Activated T-helper 17 cell treated with anti-CD3 and anti-CD28 coated beads, Interleukin-2, amount 50 U/mL, for 72 hours (primary cell): Measurements from ENCODE around the gene CYTH1. TPM values are rescaled to one million over a fixed set of nuclear protein-coding genes. Genes with fewer than 3 reads are reported as not detected.

Experiments used
- ATAC-seq: fragments of 150-1000 bp; cut with Tn5 transposase; replicated peaks from 2 replicates; pipeline ENCODE4 v1.10.0; 2021; ENCODE audit warnings: mild to moderate bottlenecking, moderate library complexity
- H3K27ac Mint-ChIP-seq: one replicate; pipeline ENCODE4 v1.8.0; 2022; ENCODE audit warnings: mixed read lengths
- H3K27me3 Mint-ChIP-seq: one replicate; pipeline ENCODE4 v1.8.0; 2022; ENCODE audit warnings: mixed read lengths
- H3K36me3 Mint-ChIP-seq: one replicate; pipeline ENCODE4 v1.8.0; 2022; ENCODE audit warnings: low read depth, mild to moderate bottlenecking, mixed read lengths
- H3K4me1 Mint-ChIP-seq: one replicate; pipeline ENCODE4 v1.8.0; 2022; ENCODE audit warnings: mixed read lengths
- H3K4me3 Mint-ChIP-seq: one replicate; pipeline ENCODE4 v1.8.0; 2022; ENCODE audit warnings: mild to moderate bottlenecking, mixed read lengths
- H3K9me3 Mint-ChIP-seq: one replicate; pipeline ENCODE4 v1.8.0; 2022; ENCODE audit warnings: mixed read lengths
- total RNA-seq, 2 donors: library from RNA; stranded (reverse); gene quantifications; one replicate each; pipeline ENCODE4 v1.2.3, GENCODE V29; 2022

Gene CYTH1
- total RNA-seq, 2 donors from 2014 or later: 173 to 195 TPM

- peak overlapping the region; percentile 74 for H3K27ac Mint-ChIP-seq
- no peak for ATAC-seq
- peaks cover 100% of the 10 kb centered on the region for H3K36me3 Mint-ChIP-seq
- H3K9me3 Mint-ChIP-seq: no peaks in the 10 kb centered on the region
- H3K27me3 Mint-ChIP-seq: no peaks in the 10 kb centered on the region
- H3K4me3 Mint-ChIP-seq: no peak overlapping the region
- H3K4me1 Mint-ChIP-seq: peaks cover 14% of the 10 kb centered on the region
These were observed 94.1 kb downstream of the CYTH1 start for GRCh38 chr17:78687944-78688343.

- ATAC-seq: no peak
- Mint-ChIP-seq H3K27ac (peak overlapping the region; percentile 74), H3K27me3 (no peaks in the 10 kb centered on the region)
These were observed 94.9 kb downstream of the CYTH1 start for GRCh38 chr17:78687125-78687524.

GRCh38 chr17:78684026-78684425, 98.0 kb downstream of the CYTH1 start:
- no peak overlapping the region for H3K27ac Mint-ChIP-seq
- no peak overlapping the region for H3K4me3 Mint-ChIP-seq
- H3K36me3 Mint-ChIP-seq: peaks cover 100% of the 10 kb centered on the region
- no peaks in the 10 kb centered on the region for H3K9me3 Mint-ChIP-seq
- peaks cover 6% of the 10 kb centered on the region for H3K4me1 Mint-ChIP-seq
- H3K27me3 Mint-ChIP-seq: no peaks in the 10 kb centered on the region
- no peak for ATAC-seq

More at GRCh38 chr17:78687125-78687524, 94.9 kb downstream of the CYTH1 start:
- Mint-ChIP-seq H3K4me3 (no peak overlapping the region), H3K9me3 (no peaks in the 10 kb centered on the region), H3K36me3 (peaks cover 100% of the 10 kb centered on the region), H3K4me1 (peaks cover 14% of the 10 kb centered on the region)

- Mint-ChIP-seq H3K27me3 (no peaks in the 10 kb centered on the region), H3K4me3 (no peak overlapping the region), H3K9me3 (no peaks in the 10 kb centered on the region), H3K27ac (peak overlapping the region; percentile 71), H3K36me3 (peaks cover 100% of the 10 kb centered on the region), H3K4me1 (peaks cover 5% of the 10 kb centered on the region)
- no peak for ATAC-seq
These were observed 98.6 kb downstream of the CYTH1 start for GRCh38 chr17:78683408-78683961.

- Mint-ChIP-seq H3K27ac (peak overlapping the region; percentile 71), H3K36me3 (peaks cover 100% of the 10 kb centered on the region), H3K27me3 (no peaks in the 10 kb centered on the region), H3K4me1 (no peaks in the 10 kb centered on the region), H3K9me3 (no peaks in the 10 kb centered on the region), H3K4me3 (no peak overlapping the region)
- no peak for ATAC-seq
These were observed 99.7 kb downstream of the CYTH1 start for GRCh38 chr17:78682363-78682762.

- no peak overlapping the region for H3K4me3 Mint-ChIP-seq
- H3K9me3 Mint-ChIP-seq: no peaks in the 10 kb centered on the region
- H3K27ac Mint-ChIP-seq: no peak overlapping the region
- no peaks in the 10 kb centered on the region for H3K4me1 Mint-ChIP-seq
- peaks cover 100% of the 10 kb centered on the region for H3K36me3 Mint-ChIP-seq
- ATAC-seq: no peak
- H3K27me3 Mint-ChIP-seq: no peaks in the 10 kb centered on the region
These were observed 101.6 kb downstream of the CYTH1 start for GRCh38 chr17:78680436-78680835.

GRCh38 chr17:78679495-78680395, 102.3 kb downstream of the CYTH1 start:
- ATAC-seq: no peak
- peaks cover 100% of the 10 kb centered on the region for H3K36me3 Mint-ChIP-seq
- H3K4me1 Mint-ChIP-seq: no peaks in the 10 kb centered on the region
- H3K27me3 Mint-ChIP-seq: no peaks in the 10 kb centered on the region
- H3K27ac Mint-ChIP-seq: no peak overlapping the region
- no peaks in the 10 kb centered on the region for H3K9me3 Mint-ChIP-seq
- no peak overlapping the region for H3K4me3 Mint-ChIP-seq

- H3K27me3 Mint-ChIP-seq: no peaks in the 10 kb centered on the region
- H3K36me3 Mint-ChIP-seq: peaks cover 100% of the 10 kb centered on the region
These were observed 103.4 kb downstream of the CYTH1 start for GRCh38 chr17:78678711-78679110.

GRCh38 chr17:78678222-78678557, 103.9 kb downstream of the CYTH1 start:
- H3K27me3 Mint-ChIP-seq: no peaks in the 10 kb centered on the region
- no peak overlapping the region for H3K27ac Mint-ChIP-seq
- peaks cover 100% of the 10 kb centered on the region for H3K36me3 Mint-ChIP-seq

More at GRCh38 chr17:78678711-78679110, 103.4 kb downstream of the CYTH1 start:
- no peak overlapping the region for H3K4me3 Mint-ChIP-seq
- no peaks in the 10 kb centered on the region for H3K4me1 Mint-ChIP-seq
- ATAC-seq: no peak
- H3K9me3 Mint-ChIP-seq: no peaks in the 10 kb centered on the region
- H3K27ac Mint-ChIP-seq: no peak overlapping the region

GRCh38 chr17:78677303-78678221, 104.5 kb downstream of the CYTH1 start:
- Mint-ChIP-seq H3K27ac (no peak overlapping the region), H3K36me3 (peaks cover 100% of the 10 kb centered on the region), H3K4me1 (no peaks in the 10 kb centered on the region), H3K27me3 (no peaks in the 10 kb centered on the region), H3K9me3 (no peaks in the 10 kb centered on the region), H3K4me3 (no peak overlapping the region)
- ATAC-seq: peak; percentile 70

More at GRCh38 chr17:78678222-78678557, 103.9 kb downstream of the CYTH1 start:
- Mint-ChIP-seq H3K4me1 (no peaks in the 10 kb centered on the region), H3K4me3 (no peak overlapping the region), H3K9me3 (no peaks in the 10 kb centered on the region)
- ATAC-seq: no peak

- ATAC-seq: no peak
- H3K27ac Mint-ChIP-seq: peak overlapping the region; percentile 20
These were observed 105.4 kb downstream of the CYTH1 start for GRCh38 chr17:78676412-78677302.

GRCh38 chr17:78675836-78676235, 106.2 kb downstream of the CYTH1 start:
- no peak overlapping the region for H3K4me3 Mint-ChIP-seq
- no peak for ATAC-seq
- no peaks in the 10 kb centered on the region for H3K27me3 Mint-ChIP-seq
- peaks cover 1% of the 10 kb centered on the region for H3K4me1 Mint-ChIP-seq
- H3K9me3 Mint-ChIP-seq: no peaks in the 10 kb centered on the region
- H3K27ac Mint-ChIP-seq: peak overlapping the region; percentile 20
- H3K36me3 Mint-ChIP-seq: peaks cover 100% of the 10 kb centered on the region

More at GRCh38 chr17:78676412-78677302, 105.4 kb downstream of the CYTH1 start:
- Mint-ChIP-seq H3K9me3 (no peaks in the 10 kb centered on the region), H3K4me1 (no peaks in the 10 kb centered on the region), H3K27me3 (no peaks in the 10 kb centered on the region), H3K4me3 (no peak overlapping the region), H3K36me3 (peaks cover 100% of the 10 kb centered on the region)

- Mint-ChIP-seq H3K4me1 (peaks cover 7% of the 10 kb centered on the region), H3K27me3 (no peaks in the 10 kb centered on the region), H3K4me3 (no peak overlapping the region), H3K36me3 (peaks cover 100% of the 10 kb centered on the region), H3K9me3 (no peaks in the 10 kb centered on the region), H3K27ac (no peak overlapping the region)
- no peak for ATAC-seq
These were observed 106.8 kb downstream of the CYTH1 start for GRCh38 chr17:78675316-78675616.
